ENCODE data around the gene CENPM.

Gene CENPM

GRCh38 chr22:41910050-41911000 lies 36.6 kb downstream of the CENPM start:
- no peak for DNase-seq (ENCODE audit: low read depth, low spot score)
- ChIA-PET POLR2A (no interaction called here), CTCF (no interaction called here)
- TF ChIP-seq CTCF (IDR thresholded peaks at IDR 0.05; ENCODE audit: insufficient read depth, low read length, missing control alignments) = no peak
- peak overlapping the region; percentile 6; the same call in 1 of the 2 replicates for H3K4me3 ChIP-seq (ENCODE audit: low read depth, low read length)

DNA sequence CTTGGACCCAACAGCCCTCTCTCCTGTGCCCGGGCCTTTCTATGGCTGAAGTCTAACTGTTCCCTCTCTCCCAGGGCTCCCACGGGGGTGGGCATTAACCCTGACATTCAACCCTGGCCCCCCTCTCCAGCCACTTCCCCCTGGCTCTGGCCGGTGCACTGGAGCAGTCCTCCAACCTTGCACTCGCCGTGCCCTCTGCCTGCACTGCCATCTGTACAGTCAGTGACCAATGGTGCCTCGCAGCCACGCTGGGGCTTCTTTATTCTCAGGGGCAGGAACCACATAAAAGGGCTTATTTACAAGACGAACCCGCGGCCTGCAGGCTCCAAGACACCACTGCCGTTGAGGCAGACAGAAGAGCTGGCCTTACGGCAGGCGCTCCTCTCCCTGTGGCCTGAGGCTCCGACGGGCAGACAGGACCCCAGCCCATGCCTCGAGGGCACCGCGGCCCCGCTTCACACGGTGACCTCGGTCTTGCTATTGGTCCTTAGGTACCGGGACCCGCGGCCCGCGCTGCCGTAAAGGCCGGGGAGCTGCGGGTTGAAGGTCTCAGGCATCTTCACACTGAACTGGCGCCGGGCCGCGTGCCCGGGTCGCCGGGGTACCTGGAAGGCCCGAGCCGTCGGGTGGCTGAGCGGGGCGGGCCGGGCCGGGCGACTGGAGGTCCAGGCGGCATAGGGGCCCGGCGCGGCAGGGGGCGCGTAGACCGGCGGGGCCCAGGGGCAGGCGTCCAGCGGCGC lies 37.5 kb downstream of the CENPM start:
- no peak overlapping the region for H3K4me3 ChIP-seq (ENCODE audit: low read depth, low read length)
- TF ChIP-seq CTCF (IDR thresholded peaks at IDR 0.05; ENCODE audit: insufficient read depth, low read length, missing control alignments) = no peak

GRCh38 chr22:41908411-41909309 lies 38.3 kb downstream of the CENPM start:
- DNase-seq (ENCODE audit: low read depth, low spot score) = no peak
- no peak for TF ChIP-seq CTCF (IDR thresholded peaks at IDR 0.05; ENCODE audit: insufficient read depth, low read length, missing control alignments)
- POLR2A ChIA-PET = interaction anchor here (0.5 to 1.3 kb wide), 2 partner anchors 14 to 434 kb away, joined by 3 to 4 read pairs; no protein-coding TSS in a partner anchor
- H3K4me3 ChIP-seq (ENCODE audit: low read depth, low read length) = no peak overlapping the region
- CTCF ChIA-PET = interaction anchor here (0.9 to 1.7 kb wide), 4 partner anchors 17 to 211 kb away, joined by 3 to 7 read pairs (median 4); no protein-coding TSS in a partner anchor

More for the DNA sequence above, 37.5 kb downstream of the CENPM start:
- no peak for DNase-seq (ENCODE audit: low read depth, low spot score)
- ChIA-PET POLR2A (no interaction called here), CTCF (no interaction called here)

GRCh38 chr22:41907436-41908401 lies 39.2 kb downstream of the CENPM start:
- ChIA-PET CTCF (interaction anchor here (0.9 to 1.7 kb wide), 5 partner anchors 18 to 210 kb away, joined by 3 to 7 read pairs (median 3); no protein-coding TSS in a partner anchor), POLR2A (interaction anchor here (0.5 to 1.3 kb wide), 3 partner anchors 9 to 433 kb away, joined by 3 to 4 read pairs (median 3); no protein-coding TSS in a partner anchor)
- no peak for DNase-seq (ENCODE audit: low read depth, low spot score)
- no peak overlapping the region for H3K4me3 ChIP-seq (ENCODE audit: low read depth, low read length)
- TF ChIP-seq CTCF (IDR thresholded peaks at IDR 0.05; ENCODE audit: insufficient read depth, low read length, missing control alignments) = no peak

GRCh38 chr22:41906822-41907221 lies 40.1 kb downstream of the CENPM start:
- no peak overlapping the region for H3K4me3 ChIP-seq (ENCODE audit: low read depth, low read length)
- CTCF ChIA-PET = interaction anchor here (1.4 to 3.6 kb wide), 3 partner anchors 16 to 209 kb away, joined by 3 to 12 read pairs (median 4); partner anchors contain the start of gene TNFRSF13C
- POLR2A ChIA-PET = no interaction called here
- no peak for DNase-seq (ENCODE audit: low read depth, low spot score)
- no peak for TF ChIP-seq CTCF (IDR thresholded peaks at IDR 0.05; ENCODE audit: insufficient read depth, low read length, missing control alignments)

Data from AG04449 (cell line).